SIG-M5 treated with dmso at 0.1 percent for 504 hours (cell line): ENCODE data around the gene KCTD15.
"Not testable (repeated sequence)": the region's sequence is repeated elsewhere in the genome, so short reads cannot be mapped to it uniquely, and the experiment has no call there.

ENCODE experiments used
- DNase-seq: peaks from one replicate; lab custom pipeline; 2025; ENCODE audit not compliant: unreplicated experiment; lab: John Stamatoyannopoulos, UW

The KCTD15 gene

DNA sequence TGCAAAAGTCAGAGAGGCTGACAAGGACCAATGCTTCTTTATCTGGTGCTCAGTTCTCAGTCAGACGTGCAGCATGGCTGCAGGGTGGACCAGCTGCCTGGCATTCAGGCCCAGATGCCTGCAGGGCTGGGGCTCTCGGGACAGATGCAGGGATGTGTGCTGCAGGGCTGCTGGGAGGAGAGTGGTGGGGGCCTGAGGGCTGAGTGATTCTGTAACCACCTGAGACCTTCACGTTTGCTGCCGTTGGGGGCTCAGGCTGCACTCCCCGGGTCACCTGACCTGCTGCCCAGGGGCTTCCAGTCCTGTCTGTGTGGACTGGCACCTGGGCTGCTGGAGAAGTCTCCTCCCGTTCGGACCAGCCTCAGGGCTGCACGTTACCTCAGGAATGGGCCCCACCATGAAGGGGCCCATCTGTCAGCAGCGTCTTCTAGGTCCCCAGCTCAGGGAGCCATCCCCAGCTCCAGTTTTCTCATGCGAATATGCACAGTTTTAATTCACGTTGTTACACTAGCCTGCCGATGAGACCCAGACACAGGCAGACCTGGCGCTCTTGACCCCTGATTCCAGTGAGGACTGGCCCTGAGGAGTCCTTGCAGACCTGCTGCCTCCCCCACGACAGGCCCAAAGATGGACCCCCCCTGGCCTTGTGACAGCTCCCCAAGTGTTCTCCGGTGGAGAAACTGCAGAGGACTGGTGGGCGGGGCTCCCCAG lies 16.9 kb downstream of the KCTD15 start:
- DNase-seq, result no peak

DNA sequence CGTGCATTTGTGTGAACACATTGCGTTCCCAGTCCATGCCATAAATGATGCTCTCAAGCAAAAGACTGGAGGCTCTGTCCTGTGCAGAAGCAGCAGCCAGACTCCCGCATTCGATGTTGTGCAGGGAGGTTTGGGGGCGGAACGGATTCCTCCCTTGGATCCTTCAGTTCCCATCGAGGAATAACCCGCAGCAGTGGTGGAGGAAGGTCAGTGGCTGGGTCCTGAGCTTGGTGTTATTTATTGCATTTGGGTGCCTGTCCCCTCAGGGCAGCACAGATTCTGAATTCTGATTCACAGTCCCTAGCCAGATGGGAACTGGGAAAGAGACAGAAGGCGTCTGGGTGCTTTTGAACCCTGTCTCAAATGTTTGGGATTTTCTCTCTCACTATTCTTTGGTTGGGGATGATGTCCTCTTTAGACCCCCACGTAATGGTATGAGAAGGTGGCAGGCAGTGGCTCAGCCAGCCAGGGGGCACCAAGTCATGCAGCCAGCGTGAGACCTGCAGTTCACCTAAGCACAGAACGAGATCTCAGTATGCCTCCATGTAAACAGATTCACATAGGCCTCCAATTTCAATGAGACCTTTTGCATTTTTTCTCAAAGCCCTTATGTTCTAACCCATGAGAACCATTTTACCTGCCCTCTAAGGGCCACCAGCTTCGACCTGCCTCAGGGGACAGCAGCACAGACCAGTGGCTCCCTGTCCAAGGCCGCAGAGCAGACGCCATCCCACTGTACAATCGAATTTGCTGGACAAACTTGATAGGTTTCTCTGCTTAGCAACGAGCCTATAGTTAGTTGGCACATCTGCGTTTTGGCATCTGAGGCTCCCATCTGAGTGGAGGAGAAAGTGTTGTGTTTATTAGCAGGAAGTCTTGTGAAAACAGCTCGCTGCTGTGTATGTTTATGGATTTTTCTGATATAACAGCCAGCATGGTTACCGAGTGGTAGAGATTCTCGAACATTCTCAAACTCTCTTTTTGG lies 17.8 kb downstream of the KCTD15 start:
- DNase-seq, result no peak

DNA sequence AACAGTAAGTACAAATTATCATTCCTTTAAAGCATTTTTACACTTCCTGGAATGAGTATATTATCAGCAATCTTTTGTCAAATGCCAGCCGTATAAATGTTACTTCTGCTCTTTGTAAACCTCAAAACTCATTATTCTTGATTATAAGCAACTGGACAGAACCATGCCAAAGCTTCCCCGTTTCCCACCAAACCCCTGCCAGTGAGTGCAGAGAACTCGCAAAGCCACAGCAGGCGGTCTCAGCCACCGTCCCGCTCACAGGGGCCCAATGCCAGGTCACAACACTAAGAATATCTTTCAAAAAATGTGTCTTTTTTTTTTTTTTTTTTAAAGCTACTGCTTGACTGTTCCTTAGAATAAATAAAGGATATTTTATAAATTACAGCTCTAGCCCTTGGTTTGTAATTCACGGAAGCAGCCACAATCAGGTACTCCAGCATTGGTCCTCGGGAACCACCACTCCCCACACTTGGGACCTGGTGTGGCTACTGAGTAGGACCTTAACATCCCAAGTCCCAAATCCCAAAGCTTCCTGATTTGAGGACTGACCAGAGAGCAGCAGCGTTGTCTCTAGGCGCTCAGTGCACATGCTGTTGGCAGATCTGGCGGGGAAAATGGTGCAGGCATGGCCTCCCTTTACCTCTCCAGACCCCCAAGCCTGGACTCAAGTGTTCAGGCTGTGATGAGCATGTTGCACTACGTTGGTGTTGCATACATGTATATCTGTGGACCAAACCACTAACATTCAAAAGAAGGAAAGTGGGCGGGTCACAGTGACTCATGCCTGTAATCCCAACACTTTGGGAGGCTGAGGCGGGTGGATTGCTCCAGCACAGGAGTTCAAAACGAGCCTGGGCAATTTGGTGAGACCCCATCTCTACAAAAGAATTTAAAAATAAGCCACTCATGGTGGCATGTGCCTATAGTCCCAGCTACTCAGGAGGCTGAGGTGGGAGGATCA lies 19.0 kb downstream of the KCTD15 start:
- DNase-seq, result peak; percentile 25

DNA sequence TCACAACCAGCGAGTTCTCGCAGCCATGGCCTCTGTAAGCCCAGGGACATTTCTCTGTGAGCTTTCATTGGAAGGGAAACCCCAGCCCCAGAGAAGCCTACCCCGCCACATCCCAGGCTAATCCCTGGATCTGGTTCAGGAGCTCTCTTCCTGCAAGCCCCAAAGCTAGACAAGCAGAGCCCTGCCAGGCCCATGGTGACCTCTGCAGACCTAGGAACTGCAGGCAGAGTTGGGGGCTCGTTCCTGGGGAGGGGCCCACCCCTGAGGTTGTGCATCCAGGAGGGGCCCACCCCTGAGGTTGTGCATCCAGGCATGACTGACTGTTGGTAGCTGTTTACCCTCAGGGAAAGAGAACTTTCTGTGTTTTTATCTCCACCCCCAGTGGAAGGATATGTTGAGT lies 21.7 kb downstream of the KCTD15 start:
- no peak for DNase-seq

DNA sequence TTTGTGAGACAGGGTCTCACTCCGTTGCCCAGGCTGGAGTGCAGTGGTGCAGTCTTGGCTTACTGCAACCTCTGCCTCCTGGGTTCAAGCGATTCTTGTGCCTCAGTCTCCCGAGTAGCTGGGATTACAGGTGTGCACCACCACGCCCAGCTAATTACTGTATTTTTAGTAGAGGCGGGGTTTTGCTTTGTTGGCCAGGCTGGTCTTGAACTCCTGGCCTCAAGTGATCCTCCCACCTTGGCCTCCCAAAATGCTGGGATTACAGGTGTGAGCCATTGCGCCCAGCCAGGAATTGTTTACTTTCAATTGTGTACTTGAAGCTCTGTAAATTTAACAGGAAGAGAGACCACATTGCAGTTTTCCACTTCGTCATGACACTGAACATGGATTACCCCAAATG lies 22.4 kb downstream of the KCTD15 start:
- DNase-seq, result not testable (repeated sequence)

DNA sequence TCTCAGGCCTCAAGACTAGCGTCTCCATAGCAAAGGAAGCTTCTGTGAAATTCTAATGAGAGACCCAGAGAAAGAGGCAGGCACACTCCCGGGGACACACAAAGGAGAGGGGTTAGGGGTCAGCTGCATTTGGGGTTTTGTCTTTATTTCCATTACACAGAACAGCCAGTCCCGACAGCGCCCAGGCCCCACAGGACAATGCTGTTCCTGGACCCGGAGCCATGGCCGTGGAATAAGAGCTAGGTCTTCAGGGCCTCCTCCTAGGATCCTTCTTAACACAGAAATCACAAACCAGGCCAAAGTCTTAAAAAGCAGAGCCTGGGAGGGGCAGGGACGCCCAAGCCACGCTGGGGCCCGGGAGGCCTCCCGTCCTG lies 22.8 kb downstream of the KCTD15 start:
- no peak for DNase-seq

DNA sequence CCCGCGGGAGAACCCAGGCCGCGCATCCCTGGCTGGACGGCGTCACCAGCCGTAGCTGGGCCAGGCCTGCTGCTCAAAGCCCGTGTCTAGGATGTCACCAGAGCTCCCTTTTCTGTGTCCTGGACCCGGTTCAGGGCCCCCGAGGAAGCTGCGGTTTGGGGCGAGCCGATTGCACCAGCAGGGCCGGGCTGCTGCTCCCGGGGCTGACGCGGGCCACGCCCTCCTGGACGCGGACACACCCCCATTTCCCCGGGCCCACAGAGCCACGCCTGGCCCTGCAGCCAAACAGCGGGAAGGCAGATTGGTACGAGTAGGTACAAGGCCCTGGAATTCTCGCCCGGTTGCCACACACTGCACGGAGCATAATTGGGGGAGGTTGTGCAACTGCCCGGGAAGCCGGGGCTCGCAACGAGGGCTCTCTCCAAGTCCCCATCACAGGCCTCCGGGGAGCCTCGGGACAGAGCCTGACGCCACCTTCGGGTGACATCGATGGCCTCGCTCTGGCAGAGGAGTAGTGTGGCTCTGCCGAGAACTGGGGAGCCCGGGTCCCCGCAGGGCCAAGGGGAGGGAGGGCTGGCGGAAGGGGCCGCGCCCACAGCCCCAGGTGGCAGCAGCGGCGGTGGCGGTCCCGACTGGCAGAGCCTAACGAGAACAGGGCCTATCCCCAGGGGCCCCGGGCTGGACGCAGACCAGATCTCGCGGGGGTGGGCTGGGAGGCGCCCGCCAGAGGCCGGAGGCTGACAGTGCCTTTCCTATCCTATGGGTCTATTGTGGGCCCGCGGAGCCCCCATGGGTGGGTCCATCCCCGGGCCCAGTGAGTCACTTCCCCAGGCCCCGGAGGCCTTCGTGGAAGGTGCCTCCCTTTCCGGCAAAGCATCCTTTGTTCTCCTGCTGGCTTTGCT lies 23.5 kb downstream of the KCTD15 start:
- peak; percentile 91 for DNase-seq

DNA sequence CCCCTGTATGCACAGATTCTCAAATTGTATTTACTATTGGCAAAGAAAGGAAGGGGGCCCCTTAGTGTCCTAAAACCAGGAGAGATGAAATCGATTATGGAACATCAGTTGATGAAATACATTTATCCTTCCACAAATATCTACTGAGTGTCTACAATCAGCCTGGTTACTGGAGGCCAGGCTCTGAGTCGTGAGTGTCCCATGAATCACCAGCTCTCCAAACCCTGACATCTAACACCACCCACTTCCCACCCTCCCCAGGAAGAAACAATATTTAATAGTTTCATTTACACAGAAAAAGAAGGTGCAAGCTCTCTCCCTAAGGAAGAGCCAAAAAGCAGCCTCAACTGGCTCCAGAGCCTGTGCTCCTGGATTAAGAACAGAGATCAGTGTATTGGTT lies 25.2 kb downstream of the KCTD15 start:
- DNase-seq, result no peak

DNA sequence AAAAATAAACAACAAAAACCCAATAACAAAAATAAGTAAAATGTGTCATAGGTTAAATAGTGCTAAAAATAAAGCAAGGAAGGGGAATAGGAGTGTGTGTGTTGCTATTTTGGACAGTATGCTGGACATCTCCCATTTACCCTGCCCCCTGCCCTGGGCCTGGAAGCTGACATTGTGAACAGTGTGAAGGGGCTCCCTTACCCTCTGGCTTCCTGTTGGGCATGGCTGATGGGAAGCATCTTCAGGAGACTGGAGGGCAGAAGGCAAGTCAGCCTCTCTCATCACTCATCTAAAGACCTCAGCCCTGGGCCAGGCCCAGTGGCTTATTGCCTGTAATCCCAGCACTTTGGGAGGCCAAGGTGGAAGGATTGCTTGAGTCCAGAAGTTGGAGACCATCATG lies 26.7 kb downstream of the KCTD15 start:
- no peak for DNase-seq

DNA sequence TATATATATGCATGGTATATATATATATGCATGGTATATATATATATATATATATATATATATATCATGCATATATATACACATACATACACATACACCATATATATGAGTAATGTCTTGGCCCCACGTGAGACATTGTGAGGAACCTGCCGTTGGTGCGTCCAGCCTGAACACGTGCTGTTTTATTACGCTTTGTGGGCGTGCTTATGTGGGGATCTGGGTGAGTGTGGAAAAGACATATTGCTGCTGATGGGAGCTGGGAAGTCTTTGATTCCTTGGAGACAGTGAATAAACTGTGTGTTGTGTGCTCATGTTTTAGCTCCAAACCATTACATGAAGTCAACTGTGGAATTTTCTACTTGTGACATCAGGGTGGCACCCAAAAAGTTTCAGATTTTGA lies 28.9 kb downstream of the KCTD15 start:
- DNase-seq, result no peak

DNA sequence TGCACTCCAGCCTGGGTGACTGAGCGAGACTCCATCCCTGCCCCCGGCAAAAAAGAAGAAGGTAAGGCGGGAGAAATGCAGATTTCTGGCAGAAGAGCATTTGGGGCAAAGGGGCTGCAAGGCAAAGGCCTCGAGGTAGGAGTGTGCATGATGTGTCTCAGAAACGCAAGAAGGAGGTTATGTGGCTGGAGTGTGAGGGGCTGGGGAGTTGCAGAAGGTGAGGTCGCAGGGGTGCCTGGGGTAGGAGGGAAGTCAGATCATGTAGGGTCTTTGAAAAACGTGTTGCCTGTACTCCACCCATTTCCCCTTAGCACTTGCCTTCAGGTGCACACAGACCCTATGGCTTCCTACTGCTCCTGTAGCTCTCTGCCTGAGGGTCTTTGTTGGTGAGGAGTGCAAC lies 29.9 kb downstream of the KCTD15 start:
- no peak for DNase-seq

DNA sequence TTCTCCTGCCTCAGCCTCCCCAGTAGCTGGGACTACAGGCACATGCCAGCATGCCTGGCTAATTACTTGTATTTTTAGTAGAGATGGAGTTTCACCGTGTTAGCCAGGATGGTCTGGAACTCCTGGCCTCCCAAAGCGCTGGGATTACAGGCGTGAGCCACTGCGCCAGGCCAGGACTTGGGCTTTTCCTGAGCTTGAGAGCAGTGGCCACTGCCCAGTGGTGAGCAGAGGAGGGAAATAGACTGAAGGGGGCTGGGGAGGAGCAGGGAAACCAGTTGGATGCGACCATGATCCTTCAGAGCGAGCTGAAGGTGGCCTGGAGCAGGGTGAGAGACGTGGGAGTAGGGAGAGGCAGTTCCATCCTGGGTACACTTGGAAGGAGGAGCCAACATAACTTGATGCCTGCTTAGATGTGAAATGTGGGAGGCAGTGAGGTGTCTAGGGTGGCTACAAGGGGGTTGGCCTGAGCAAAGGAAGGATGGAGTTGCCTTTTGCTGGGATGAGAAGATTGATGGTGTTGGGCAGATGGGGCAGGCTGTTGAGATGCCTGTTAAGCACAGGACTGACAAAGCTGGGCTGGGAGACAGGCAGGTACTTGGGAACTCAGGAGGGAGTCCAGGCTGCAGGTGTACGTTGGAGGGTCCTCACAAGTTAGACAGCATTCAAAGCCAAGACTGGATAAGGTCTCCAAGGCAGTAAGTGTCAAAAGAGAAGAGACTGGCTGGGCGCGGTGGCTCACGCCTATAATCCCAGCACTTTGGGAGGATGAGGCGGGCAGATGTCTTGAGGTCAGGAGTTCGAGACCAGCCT lies 31.8 kb downstream of the KCTD15 start:
- DNase-seq, result no peak

DNA sequence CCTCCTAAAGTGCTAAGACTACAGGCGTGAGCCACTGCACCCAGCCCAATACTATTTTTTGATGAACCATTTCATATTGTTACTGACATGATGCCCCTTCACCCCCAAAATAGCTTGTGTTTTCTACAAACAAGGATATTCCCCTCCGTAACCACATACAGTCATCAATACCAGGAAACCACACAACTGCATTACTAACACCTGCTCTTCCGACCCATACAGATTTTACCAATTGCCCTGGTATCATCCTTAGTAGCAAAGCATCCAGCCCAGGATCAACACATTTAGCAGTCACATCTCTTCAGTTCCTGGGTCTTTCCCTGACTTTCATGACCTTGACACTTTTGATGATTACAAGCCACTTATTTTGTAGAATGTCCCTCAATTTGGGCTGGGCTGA lies 33.6 kb downstream of the KCTD15 start:
- DNase-seq, result no peak

DNA sequence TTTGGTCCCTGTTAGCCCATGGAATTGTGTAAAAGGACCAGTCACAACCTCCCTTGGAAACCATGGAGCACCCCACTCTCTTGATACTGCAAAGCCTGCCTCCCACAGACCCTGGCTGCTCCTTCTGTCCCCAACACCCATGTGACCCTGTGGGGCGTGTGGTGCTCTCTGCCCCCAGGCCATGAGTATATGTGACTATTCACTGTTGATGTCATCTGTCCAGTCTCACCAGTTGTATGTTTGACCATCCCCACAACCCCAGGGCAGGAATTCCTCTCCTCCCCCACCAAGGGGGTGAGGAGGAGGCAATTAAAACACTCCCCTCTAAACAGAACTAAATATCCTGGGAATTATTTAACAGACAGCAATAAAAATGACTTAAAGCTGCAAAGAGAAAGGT lies 35.2 kb downstream of the KCTD15 start:
- no peak for DNase-seq

DNA sequence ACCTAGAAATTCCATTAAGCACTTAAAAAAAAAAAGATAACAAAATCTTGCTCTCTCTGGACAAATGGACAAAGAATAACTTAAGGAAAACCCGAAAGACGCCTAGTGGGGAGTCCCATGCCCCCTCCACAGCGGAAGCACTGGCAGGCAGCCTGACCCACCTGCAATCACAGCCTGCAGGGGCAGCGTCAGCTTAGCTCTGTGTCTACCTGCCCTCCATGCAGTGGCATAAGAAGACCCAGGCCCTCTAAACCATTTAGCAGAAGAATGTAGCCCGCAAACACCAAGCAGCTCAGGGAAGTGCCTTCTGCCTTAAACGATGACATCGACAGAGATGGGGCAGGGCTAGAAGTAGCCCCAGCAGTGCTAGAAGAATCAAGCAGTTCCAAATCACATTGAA lies 36.0 kb downstream of the KCTD15 start:
- no peak for DNase-seq

DNA sequence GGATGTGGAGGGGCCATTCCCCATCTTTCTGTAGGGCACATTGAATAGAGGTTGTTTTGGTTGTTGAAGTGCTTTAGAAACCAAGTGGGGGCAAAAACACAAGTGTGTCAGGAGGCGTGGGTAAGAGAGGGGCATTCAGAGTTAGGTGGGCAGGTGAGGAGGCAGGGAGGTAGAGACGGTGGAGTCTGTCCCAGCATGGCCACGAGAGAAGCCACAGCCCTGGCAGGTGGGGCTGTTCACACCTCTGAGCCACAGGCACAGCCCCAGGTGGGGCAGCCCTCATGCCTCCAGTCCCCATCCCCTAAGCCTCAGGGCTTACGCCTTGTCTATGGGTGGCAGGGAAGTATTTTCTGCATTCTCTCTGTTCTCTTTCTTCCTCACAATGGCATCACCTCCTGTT lies 43.7 kb downstream of the KCTD15 start:
- DNase-seq, result no peak

DNA sequence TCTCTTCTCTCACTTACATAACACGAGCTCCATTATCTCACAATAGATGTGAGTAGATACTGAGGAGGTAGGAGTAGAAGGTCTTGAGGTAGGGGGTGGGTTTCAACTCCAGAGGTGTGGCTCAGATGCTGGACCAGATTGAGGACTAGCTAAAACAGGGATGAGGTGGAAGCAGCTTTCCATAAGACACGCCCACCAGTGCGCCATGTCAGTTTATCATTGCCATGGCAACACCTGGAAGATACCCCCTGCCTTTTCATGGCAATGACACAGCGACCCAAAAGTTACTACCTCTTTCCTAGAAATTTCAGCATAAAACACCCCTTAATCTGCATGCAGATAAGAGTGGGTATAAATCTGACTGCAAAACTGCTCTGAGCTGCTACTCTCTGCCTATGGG lies 44.1 kb downstream of the KCTD15 start:
- DNase-seq, result no peak

DNA sequence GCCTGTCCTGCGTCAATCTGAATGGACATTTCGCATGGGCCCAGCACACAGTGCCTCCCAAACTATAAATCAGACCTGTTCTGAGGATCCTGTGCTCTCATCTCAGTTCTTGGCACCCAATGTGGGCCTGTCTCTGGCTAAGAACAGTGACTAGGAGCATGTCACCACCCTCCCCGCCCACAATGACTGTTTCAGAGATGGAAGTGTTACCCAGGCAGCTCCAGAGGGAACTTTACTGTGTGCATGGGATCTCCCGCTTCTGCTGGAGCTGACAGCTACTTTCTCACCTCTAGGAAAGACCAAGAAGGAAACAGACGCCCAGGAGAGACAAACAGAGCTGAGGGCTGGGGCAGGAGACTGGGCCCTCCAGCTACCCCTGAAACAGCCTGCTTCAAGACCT lies 45.0 kb downstream of the KCTD15 start:
- no peak for DNase-seq

DNA sequence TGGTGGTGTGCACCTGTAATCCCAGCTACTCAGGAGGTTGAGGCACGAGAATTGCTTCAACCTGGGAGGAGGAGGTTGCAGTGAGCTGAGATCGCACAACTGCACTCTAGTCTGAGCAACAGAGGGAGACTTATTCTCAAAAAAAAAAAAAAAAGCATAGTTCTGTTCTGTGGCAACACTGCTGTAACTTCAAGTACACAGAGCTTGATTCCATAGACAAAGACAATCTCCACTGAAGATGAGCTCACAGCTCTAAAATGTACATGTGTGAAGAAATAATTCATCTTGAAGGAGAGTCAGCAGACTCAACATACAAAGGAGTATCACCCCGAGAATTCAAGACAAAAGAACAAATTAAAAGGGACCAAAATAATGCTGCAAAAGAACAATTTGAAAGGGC lies 47.8 kb downstream of the KCTD15 start:
- no peak for DNase-seq
